GM06990 (cell line): Measurements from ENCODE around the gene GNAL.
"Not testable (repeated sequence)": the region's sequence is repeated elsewhere in the genome, so short reads cannot be mapped to it uniquely, and the experiment has no call there.

Experiments
- DNase-seq: peaks from one replicate; pipeline ENCODE4 v3.0.0-alpha.2; 2011; ENCODE audit not compliant: insufficient read length; ENCODE audit errors: extremely low read depth
- H3K27me3 ChIP-seq: replicated peaks from 2 replicates; pipeline ENCODE4 v1.6.0; 2011; ENCODE audit warnings: low read length; ENCODE audit not compliant: control insufficient read depth, insufficient read depth
- H3K36me3 ChIP-seq: 2 replicates; pipeline ENCODE4 v1.5.1; 2011; ENCODE audit warnings: low read length; ENCODE audit not compliant: control insufficient read depth, insufficient read depth
- H3K4me3 ChIP-seq: replicated peaks from 2 replicates; pipeline ENCODE4 v1.5.1; 2011; ENCODE audit warnings: low read depth, mild to moderate bottlenecking, control low read depth, low read length
- CTCF ChIP-seq: IDR thresholded peaks from 2 replicates; pipeline ENCODE4 v1.5.1; 2011; ENCODE audit warnings: low read length, control low read depth, mild to moderate bottlenecking, inconsistent platforms; ENCODE audit not compliant: insufficient read depth, poor library complexity, severe bottlenecking

The GNAL gene

GRCh38 chr18:11688972-11689668 lies at the start of gene GNAL:
Gene GNAL, plus strand, starts transcription at chr18:11689264. Its CDS starts 300 bp downstream, at chr18:11689564.
- Histone ChIP-seq H3K4me3 (peak within 1 kb of the TSS; percentile 33), H3K27me3 (peaks cover 1% of the 10 kb centered on the region; the same call in 1 of the 2 replicates), H3K36me3 (no peaks in the 10 kb centered on the region)
- peak; percentile 68 for DNase-seq
- no peak for TF ChIP-seq CTCF

- not testable (repeated sequence) for H3K36me3 ChIP-seq, DNase-seq, H3K4me3 ChIP-seq, H3K27me3 ChIP-seq
These were observed 41.8 kb upstream of the GNAL start for GRCh38 chr18:11647310-11647709.

- H3K27me3 ChIP-seq, H3K36me3 ChIP-seq, H3K4me3 ChIP-seq, DNase-seq: not testable (repeated sequence)
These were observed 41.3 kb upstream of the GNAL start for GRCh38 chr18:11647804-11648203.

- no peaks in the 10 kb centered on the region for H3K36me3 ChIP-seq
- TF ChIP-seq CTCF = no peak
- DNase-seq = no peak
- H3K27me3 ChIP-seq = no peaks in the 10 kb centered on the region; the same call in none of the 2 replicates
- no peak overlapping the region for H3K4me3 ChIP-seq
These were observed 39.2 kb upstream of the GNAL start for GRCh38 chr18:11649839-11650238.

GRCh38 chr18:11651899-11652298 lies 37.2 kb upstream of the GNAL start:
- no peaks in the 10 kb centered on the region; the same call in none of the 2 replicates for H3K27me3 ChIP-seq
- DNase-seq = no peak
- H3K4me3 ChIP-seq = no peak overlapping the region
- TF ChIP-seq CTCF = no peak
- H3K36me3 ChIP-seq = no peaks in the 10 kb centered on the region

GRCh38 chr18:11653521-11653920 lies 35.5 kb upstream of the GNAL start:
- Histone ChIP-seq H3K27me3 (peaks cover 2% of the 10 kb centered on the region), H3K4me3 (no peak overlapping the region), H3K36me3 (no peaks in the 10 kb centered on the region)
- no peak for TF ChIP-seq CTCF
- no peak for DNase-seq
